GM12878 (cell line): Measurements from ENCODE around the gene GRIK4. TPM values are rescaled to one million over a fixed set of nuclear protein-coding genes. Genes with fewer than 3 reads are reported as not detected.

Experiments used
- ATAC-seq: fragments of 200-7000 bp; cut with Tn5 transposase; 3 replicates; pipeline ENCODE4 v1.9.1; 2020; ENCODE audit warnings: mild to moderate bottlenecking, moderate library complexity
- BruUV-seq: library from RNA; stranded (reverse); fragments of 400-500 nt; replicated peaks from 2 replicates; lab custom pipeline; 2021; lab: Mats Ljungman, UMichigan
- CTCF ChIA-PET: fragments of 300-600 bp; sonication (Branson Sonifier 250); formaldehyde crosslinking; extraction: SDS; loops from one replicate; lab custom pipeline; 2021; ENCODE audit warnings: inconsistent platforms; lab: Yijun Ruan, JAX
- POLR2A ChIA-PET: fragments of 350-600 bp; formaldehyde crosslinking; extraction: SDS; loops from one replicate; lab custom pipeline; 2021; ENCODE audit warnings: inconsistent platforms; lab: Charles Lee
- RAD21 ChIA-PET: fragments of 300-600 bp; sonication (Branson Sonifier 250); formaldehyde crosslinking; loops from one replicate; lab custom pipeline; 2023; ENCODE audit warnings: antibody characterized with exemption; ENCODE audit not compliant: unreplicated experiment; lab: Charles Lee
- SMC1A ChIA-PET: fragments of 300-600 bp; sonication (Branson Sonifier 250); formaldehyde crosslinking; loops from one replicate; lab custom pipeline; 2023; ENCODE audit not compliant: unreplicated experiment, uncharacterized antibody; lab: Charles Lee
- DNase-seq: peaks from one replicate; pipeline ENCODE4 v3.0.0-alpha.2; 2011; ENCODE audit warnings: low read depth, low spot score
- FAIRE-seq: peaks from 3 replicates; lab custom pipeline; 2011; peaks lifted over from hg19 to GRCh38; lab: Jason Lieb, UNC
- H2AFZ ChIP-seq: 2 replicates; pipeline ENCODE4 v1.6.0; 2011; ENCODE audit warnings: low read depth, low read length, control low read depth; ENCODE audit not compliant: control insufficient read depth
- H3K27ac ChIP-seq: 2 replicates; pipeline ENCODE4 v1.5.1; 2011; ENCODE audit warnings: control low read depth; ENCODE audit not compliant: control insufficient read depth, insufficient read depth
- H3K27me3 ChIP-seq, 2 experiments: replicated peaks in 1 of 2; 2 replicates each; pipeline versions ENCODE4 v1.6.0 to v1.6.1; 2011; ENCODE audit warnings: low read length in 1 of 2; ENCODE audit not compliant: control insufficient read depth in 2 of 2, insufficient read depth in 2 of 2
- H3K36me3 ChIP-seq, 2 experiments: 2 replicates each; pipeline ENCODE4 v1.5.1; 2011; ENCODE audit warnings: low read length in 1 of 2; ENCODE audit not compliant: control insufficient read depth in 2 of 2, insufficient read depth in 2 of 2
- H3K4me1 ChIP-seq: 2 replicates; pipeline ENCODE4 v1.6.1; 2011; ENCODE audit warnings: mild to moderate bottlenecking, low read length, moderate library complexity, mixed read lengths; ENCODE audit not compliant: control insufficient read depth, insufficient read depth
- H3K4me2 ChIP-seq: 2 replicates; pipeline ENCODE4 v1.6.0; 2011; ENCODE audit warnings: control low read depth; ENCODE audit not compliant: control insufficient read depth, insufficient read depth
- H3K4me3 ChIP-seq: fragments of 200-600 bp; sonication (generic); 2 replicates; pipeline ENCODE4 v1.5.1; 2016
- H3K79me2 ChIP-seq: 2 replicates; pipeline ENCODE4 v1.6.0; 2011; ENCODE audit warnings: low read length; ENCODE audit not compliant: control insufficient read depth, insufficient read depth
- H3K9ac ChIP-seq: 2 replicates; pipeline ENCODE4 v1.8.0; 2011; ENCODE audit warnings: low read length, control low read depth, mixed read lengths; ENCODE audit not compliant: control insufficient read depth, insufficient read depth
- H3K9me3 ChIP-seq: replicated peaks from 3 replicates; pipeline ENCODE4 v1.5.1; 2011; ENCODE audit warnings: mild to moderate bottlenecking, low read length; ENCODE audit not compliant: control insufficient read depth, insufficient read depth
- H4K20me1 ChIP-seq: 2 replicates; pipeline ENCODE4 v1.6.0; 2011; ENCODE audit not compliant: control insufficient read depth, insufficient read depth
- CEBPB ChIP-seq, 2 experiments: fragments of 150-350 bp in 1 of 2; IDR thresholded peaks; 2 replicates each; pipeline ENCODE4 v1.6.1; 2012 to 2014; ENCODE audit warnings: low read depth in 2 of 2, low read length in 2 of 2, borderline replicate concordance in 1 of 2, inconsistent platforms in 1 of 2
- HSF1 ChIP-seq: fragments of 150-350 bp; IDR thresholded peaks from 2 replicates; pipeline ENCODE4 v1.6.1; 2014; ENCODE audit warnings: mild to moderate bottlenecking, low read depth, low read length
- IRF4 ChIP-seq: IDR thresholded peaks from 2 replicates; pipeline ENCODE4 v1.6.1; 2011; ENCODE audit warnings: low read depth, low read length
- TARDBP ChIP-seq: IDR thresholded peaks from 2 replicates; pipeline ENCODE4 v1.6.1; 2016; ENCODE audit warnings: borderline replicate concordance
- WGBS: methylation state at CpG from one replicate; pipeline ENCODE4 v1.1.6; 2016; ENCODE audit warnings: low lambda C conversion rate; ENCODE audit not compliant: insufficient replicate concordance, insufficient coverage; ENCODE audit errors: missing lambda C conversion rate; 5-methylcytosine and 5-hydroxymethylcytosine counted together
- in situ Hi-C: fragments of 300-500 bp; cut with MboI; formaldehyde crosslinking; loops from 9 replicates; pipeline ENCODE4 v1.14.3; 2018; ENCODE audit warnings: mixed read lengths
- intact Hi-C: fragments of 100-400 bp; cut with micrococcal nuclease; formaldehyde crosslinking; loops from one replicate; pipeline ENCODE4 v1.14.2; 2022; ENCODE audit not compliant: unreplicated experiment
- polyA plus RNA-seq, 11 experiments: library from polyadenylated mRNA; depleted of rRNA in 4 of 11; unstranded in 6 of 11; stranded (reverse) in 5 of 11; fragments of >200 nt; fragmentation: Nextera tagmentation in 4 of 11; fragmentation: Illumina TruSeq in 1 of 11; extraction: Ambion mirVana in 4 of 11; extraction: Trizol in 1 of 11; gene quantifications; 1 replicate in 1 of 11; 2 replicates in 10 of 11; pipeline versions ENCODE4 v1.2.1 to v1.2.3, GENCODE V29; 2011 to 2016; ENCODE audit warnings: inconsistent platforms in 2 of 11, missing spikeins in 2 of 11, low read depth in 1 of 11
- total RNA-seq, 4 experiments: library from RNA; depleted of rRNA in 3 of 4; stranded (reverse); fragments of >200 nt in 3 of 4; fragmentation: Illumina TruSeq in 1 of 4; extraction: Trizol in 1 of 4; gene quantifications; 2 replicates each; pipeline versions ENCODE4 v1.2.1 to v1.2.3, GENCODE V29; 2013 to 2021
- TF ChIP-seq, protein P1 (sequence below): IDR thresholded peaks from 2 replicates; pipeline ENCODE4 v1.6.1; 2011; ENCODE audit warnings: low read depth, mild to moderate bottlenecking, low read length, moderate library complexity, borderline replicate concordance; ENCODE audit errors: extremely low read depth

Gene GRIK4
- total and polyA plus RNA-seq, 10 of the 15 experiments (the other 5 are each of a cell fraction or from before 2014, with no cell fraction given) = 0.33 to 3.6 (median 0.72) TPM

DNA sequence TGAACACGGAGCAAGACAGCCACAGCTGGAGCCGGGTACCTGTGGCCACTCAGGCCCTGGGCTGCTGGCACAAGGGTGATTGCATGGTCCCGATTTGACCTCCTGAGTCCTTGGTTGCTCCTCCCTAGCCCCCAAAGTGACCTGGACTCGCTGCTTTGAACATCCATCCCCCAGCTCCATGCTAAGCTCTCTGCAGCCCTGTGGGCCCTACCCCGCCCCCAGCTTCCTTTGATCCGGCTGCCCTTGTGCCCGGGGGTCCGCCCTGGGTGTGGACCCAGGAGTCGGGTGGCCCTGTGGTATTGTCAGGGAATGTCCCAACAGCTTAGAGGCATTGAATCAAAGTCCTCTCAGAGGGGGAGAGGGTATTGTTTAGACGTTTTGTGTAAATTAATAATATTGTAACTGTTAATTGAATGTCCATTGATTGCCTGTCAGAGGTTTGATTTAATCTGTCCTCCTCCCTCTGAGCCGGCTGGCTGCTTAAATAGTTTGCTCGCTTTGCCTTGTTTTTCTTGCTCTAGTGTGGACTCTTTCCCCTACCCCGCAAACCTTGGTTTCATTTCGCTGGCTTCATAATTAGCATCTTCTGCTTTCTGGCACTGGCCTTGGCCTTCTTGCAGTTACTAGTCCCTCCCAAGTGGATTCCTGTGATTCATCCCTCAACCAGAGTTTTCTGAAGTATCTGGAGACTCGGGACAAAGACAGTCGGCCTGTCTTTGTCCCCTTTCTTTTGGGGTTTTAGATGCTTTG is 20.7 kb downstream of the GRIK4 start:
- no peaks in the 10 kb centered on the region for H3K79me2 ChIP-seq
- SMC1A ChIA-PET = no interaction called here
- intact Hi-C loops = no loop called here

More for the DNA sequence above, 20.7 kb downstream of the GRIK4 start:
- Histone ChIP-seq H3K27me3 (no peaks in the 10 kb centered on the region; a peak in 1 of 4 replicates), H3K9ac (no peak overlapping the region), H2AFZ (no peak overlapping the region), H3K9me3 (no peaks in the 10 kb centered on the region), H3K4me1 (no peaks in the 10 kb centered on the region), H4K20me1 (no peaks in the 10 kb centered on the region), H3K27ac (no peak overlapping the region), H3K4me2 (no peak overlapping the region), H3K36me3 (no peaks in the 10 kb centered on the region; a peak in 1 of 4 replicates), H3K4me3 (no peak overlapping the region)
- ATAC-seq (no peak), FAIRE-seq (no peak), DNase-seq (no peak)
- ChIA-PET CTCF (no interaction called here), POLR2A (no interaction called here), RAD21 (no interaction called here)
- 24% methylated on average over 16 of the region's 16 CpGs for WGBS
- no TSS peak for BruUV-seq
- in situ Hi-C loops = no loop called here
- no peak for TF ChIP-seq CEBPB (IDR thresholded peaks at IDR 0.05; ENCODE audit: borderline replicate concordance in 1 of 2, low read depth in 2 of 2, low read length in 2 of 2)
- no peak for TF ChIP-seq HSF1
- TF ChIP-seq IRF4 = no peak
- TF ChIP-seq TARDBP = no peak
- TF ChIP-seq, protein P1, sequence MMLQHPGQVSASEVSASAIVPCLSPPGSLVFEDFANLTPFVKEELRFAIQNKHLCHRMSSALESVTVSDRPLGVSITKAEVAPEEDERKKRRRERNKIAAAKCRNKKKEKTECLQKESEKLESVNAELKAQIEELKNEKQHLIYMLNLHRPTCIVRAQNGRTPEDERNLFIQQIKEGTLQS = no peak
